RPMI8226 (cell line): ENCODE data around the gene NAA20.
A peak's percentile ranks its signal among the peaks of the same experiment; 100 is the strongest.
"Not testable (repeated sequence)": the region's sequence is repeated elsewhere in the genome, so short reads cannot be mapped to it uniquely, and the experiment has no call there.

Experiments
- DNase-seq: peaks from one replicate; pipeline ENCODE4 v3.0.0-alpha.2; 2015

The NAA20 gene

DNA sequence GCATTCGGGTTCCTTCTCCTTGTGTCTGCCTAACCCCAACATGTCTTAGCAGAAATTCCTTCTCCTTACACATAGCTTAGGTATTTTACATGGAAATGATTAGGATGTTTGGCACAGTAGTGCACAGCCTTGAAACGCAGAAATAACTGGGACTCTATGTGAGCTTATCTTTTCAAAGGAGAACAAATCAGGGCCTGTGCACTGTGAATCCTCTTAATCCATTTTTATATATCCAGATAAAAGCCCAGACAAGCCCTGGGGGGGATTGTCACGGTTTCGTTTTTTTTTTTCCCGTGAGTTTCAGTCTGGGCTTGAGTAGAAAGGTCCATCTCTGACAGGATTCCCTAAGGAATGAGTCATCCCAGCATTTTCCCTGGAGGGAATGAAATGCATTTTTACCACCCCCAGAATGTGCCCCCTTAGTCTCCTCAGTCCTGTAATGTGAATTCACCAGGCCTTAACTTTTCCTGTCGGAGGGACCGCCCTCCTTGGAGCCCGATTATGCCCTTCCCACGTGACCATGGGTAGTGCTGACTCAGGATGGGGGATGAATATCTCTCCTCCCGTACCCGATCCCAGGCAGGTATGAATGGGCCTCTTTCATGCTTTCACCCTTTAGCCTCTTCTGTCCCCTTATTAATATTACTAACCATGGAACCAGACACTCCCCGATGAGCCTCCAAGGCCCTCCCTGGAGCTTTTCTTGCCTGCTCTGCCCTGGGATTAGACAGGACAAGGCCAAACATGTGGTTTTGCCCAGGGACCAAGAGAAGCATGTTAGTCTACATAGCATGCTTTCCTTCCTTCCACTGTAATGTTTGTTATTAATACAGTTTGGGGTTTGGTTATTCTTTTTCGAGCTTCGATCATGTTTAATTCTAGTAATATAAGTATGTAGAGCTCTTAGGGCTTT, 23.9 kb upstream of the NAA20 start:
- no peak for DNase-seq

DNA sequence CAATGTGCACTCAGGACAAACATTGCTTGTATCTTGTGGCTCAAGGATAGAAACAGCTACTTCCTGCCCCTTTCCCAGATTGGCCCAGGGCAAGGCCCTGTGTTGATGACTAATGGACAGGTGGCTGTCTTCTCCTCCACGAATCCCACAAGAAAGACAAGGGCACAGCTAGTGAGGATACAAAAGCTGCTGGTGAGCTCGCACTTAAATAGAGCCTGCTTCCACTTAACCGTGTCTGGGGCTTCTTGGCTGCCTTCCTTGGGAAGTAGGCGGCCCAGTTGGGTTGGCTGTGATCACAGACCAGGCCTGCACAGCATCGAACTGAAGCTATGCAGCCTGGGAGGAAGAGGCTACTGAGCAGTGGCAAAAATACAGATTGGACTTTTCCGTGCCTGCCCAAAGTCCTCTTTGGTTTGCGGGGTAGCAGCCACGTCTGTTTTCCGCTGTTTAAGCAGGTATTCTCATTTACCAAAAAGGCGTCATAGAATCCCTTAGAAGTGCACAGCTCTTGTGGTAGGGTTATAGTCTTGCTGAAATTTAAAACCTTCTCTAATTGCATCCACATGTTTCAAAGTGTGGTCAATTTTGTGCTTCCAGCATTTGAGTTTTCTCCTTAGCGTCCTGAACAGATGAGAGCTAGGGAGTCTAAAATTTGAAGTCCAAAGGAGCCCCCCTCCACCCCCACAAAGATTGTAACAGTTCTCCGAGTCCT, 23.0 kb upstream of the NAA20 start:
- DNase-seq, result no peak

DNA sequence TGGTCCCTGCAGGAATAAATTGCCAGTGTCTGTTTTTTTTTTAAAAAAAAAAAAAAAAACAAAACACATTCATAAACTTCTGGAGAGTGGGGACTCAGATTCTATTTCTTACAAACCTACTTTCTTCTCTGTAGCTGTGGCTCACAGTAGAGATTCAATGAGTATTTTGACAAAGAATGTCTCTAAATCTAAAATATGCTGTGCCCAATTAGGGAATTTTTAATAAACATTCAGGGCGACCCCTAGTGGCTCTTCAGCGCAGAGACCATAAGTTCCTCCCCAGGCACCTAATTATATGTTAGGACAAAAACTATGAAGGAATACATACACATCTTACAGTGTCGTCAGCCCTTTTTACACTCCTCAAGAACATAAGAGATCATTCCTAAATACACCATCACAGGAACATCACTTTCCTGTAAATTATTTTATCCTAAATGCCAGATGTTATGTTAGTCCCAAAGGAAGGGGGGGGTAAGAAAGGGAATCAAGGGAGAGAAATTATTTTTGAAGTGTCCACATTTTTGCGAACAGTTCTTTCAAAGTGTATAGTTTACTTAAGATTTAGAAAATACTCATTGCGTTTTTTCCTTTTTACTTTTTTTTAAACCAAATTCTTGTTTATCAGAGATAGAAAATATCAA, 21.8 kb upstream of the NAA20 start:
- peak; percentile 58 for DNase-seq

DNA sequence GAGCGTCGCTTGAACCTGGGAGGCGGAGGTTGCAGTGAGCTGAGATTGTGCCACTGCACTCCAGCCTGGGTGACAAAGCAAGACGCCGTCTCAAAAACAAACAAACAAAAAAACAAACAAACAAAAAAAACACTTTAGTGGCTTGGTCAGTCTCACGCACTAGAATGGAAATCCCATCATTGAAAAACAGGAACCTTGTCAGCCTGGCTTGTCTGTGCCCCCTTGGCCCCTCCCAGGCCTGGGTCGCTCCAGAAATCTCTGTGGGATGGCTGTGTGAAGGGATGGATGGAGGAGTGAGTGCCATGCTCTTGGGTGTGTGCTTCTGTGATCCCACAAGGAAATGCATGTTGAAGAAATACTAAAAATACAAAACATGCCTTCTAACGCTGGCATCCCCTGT, 20.9 kb upstream of the NAA20 start:
- DNase-seq, result no peak

DNA sequence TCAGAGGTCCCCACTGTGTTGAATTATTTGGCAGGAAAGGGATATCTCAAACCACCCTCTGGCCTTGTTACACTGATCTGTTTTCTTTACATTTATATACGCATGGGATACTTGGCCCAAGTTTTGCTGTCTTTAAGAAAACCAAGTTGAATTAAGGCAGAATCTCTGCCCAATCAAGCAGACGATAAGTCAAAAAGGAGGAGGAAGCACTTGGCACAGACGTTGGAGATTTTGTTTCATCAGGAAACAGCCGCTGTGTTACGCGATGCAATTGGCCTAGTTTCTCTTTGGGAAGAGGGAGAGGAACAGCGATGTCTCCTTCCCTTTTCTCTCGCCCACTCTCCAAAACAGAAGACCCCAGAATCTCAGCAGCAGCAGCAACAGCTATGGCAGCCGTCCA, 20.2 kb upstream of the NAA20 start:
- DNase-seq, result no peak

DNA sequence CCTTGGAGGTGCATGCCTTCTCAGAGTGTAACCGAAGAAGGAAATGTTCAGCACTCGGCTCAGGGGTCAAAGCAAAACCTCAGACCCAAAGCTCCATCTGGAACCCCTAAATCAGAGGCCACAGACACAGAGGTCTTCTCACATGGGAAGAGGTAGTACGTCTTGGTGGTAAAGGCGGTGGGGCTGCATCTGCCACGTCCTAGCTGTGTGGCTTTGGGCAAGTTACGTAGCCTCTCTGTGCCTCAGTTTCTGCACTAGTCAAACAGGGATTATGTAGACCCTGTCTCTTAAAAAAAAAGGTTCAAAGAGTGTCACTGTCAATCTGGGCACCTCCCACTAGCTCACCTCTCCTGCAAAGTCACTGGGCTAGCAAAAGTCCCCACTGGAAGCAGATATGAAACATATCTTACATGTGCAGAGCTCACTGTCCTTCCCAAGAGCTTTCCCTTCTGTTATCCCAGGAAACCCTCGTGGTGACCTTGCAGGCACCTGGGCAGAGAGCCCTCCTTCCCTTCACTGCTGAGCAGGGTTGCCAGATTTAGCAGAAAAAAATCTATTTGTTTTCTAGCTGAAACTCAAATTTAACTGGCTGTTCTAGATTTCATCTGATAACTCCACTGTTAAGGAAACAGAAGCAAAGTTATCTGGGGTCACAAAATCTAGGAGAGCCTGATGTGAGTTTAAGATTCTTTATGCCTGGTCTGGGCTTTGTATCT, 18.0 kb upstream of the NAA20 start:
- DNase-seq, result no peak

DNA sequence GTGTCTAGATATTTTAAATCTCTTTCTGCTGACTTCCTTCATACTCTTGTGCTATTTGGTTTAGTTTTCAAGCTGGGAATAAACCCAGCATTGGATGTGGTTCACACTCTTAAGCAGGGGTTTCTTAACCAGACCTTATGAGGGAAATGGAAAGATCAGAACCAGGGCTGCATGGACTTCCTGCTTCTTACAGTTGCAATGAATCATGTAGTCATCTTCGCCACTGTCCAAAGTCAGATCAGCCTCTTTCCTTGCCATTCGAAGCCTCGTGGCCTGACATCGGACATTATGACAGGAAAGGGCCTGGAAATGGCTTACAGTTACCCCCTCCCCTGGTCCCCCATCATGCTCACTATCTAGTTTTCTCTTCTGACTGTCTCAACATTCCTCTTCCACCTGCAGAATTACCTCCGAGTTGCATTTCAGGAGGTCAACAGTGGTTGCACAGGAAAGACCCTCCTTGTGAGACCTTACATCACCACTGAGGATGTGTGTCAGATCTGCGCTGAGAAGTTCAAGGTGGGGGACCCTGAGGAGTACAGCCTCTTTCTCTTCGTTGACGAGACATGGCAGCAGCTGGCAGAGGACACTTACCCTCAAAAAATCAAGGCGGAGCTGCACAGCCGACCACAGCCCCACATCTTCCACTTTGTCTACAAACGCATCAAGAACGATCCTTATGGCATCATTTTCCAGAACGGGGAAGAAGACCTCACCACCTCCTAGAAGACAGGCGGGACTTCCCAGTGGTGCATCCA, 16.8 kb upstream of the NAA20 start:
- DNase-seq, result no peak

DNA sequence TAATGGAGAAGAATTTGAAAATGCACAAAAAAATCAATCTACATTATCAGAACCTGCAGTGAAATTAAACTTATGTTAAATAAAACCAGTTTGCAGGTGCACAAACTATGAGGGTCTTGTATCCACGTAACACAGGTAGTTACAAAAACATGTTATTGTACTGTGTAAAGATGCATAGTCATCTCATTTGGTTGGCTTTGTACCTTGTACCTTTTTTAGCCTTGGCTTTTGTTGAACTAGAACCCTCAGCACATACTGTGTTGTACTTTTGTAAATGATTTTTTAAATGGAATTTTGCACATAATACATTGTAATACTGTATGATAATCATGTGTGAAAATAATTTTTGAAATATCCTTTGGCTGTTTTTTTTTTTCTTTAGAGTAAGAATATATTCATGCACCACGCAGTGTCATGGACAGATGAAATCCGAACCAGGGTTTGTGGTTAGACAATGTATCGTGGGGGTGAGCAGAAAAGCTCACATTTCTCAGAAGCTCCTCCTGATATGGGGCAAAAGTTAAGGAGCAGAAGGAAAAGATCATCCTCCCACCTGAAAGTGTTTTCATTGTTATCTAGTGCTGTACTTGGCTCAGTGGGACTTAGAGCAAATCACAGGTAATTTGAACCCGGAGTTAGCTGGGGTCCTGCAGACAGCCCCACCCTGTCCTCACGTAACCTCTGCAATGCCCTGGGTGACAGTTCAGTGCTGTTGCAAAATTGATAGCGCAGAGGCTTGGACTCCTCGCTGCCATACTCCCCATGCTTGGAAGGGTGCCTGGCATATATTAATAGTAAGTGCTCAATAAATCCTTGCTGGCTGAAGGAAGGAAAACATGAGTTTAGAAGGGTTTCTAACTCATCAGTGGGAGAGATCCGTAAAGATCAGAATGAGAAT, 14.8 kb upstream of the NAA20 start:
- no peak for DNase-seq

DNA sequence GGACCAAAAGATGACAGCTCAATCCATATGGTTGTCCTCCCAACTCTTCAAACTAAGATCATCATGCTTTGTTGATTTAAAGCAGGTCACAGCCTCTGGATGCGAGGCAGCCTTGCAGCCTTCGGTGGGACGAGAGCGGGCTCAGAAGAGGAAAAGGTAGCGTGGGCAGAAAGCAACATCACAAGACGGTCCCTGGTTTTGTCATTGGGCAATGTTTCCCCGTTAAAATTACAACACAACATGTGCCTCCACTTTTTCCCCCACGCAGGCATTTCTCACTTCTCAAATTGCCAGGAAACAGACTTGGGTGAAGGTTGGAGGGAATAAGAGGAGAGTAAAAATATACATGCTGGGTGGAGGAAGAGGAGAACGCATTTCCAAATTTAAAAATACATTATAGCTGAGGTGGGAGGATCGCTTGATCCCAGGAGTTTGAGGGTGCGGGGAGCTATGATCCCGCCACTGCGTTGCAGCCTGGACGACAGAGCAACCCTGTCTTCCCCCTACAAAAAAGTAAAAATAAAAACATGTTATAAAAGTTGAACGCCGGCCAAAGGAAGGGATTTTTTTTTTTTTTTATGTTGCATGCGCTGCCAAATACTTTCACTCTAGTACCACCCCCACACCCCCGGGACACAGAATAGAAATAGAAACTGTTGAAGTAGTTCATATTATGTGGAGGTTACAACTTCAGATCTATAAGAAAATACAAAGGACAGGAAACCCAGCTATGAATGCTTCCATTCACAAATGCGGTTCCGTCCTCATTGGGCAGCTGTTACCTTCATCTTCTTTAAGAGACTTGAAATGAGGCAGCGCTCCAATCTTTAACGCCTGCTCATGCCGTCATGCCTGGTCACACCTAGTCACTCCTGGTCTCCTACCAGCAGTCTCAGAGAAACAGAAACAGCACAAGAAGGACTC, 13.9 kb upstream of the NAA20 start:
- peak; percentile 73 for DNase-seq

DNA sequence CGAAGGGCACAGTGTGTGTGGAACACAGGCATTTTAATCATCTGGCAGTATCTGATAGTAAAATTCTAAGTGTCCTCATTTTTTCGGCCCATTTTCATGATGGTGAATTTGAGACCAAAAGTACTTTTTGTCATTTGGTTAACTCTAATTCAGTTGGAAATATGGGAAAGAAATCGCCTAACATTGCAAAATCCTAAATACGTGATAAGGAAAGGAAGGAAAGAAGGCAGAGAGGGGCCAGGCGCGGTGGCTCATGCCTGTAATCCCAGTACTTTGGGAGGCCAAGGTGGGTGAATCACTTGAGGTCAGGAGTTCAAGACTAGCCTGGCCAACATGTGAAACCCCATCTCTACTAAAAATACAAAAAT, 13.2 kb upstream of the NAA20 start:
- DNase-seq, result not testable (repeated sequence)

DNA sequence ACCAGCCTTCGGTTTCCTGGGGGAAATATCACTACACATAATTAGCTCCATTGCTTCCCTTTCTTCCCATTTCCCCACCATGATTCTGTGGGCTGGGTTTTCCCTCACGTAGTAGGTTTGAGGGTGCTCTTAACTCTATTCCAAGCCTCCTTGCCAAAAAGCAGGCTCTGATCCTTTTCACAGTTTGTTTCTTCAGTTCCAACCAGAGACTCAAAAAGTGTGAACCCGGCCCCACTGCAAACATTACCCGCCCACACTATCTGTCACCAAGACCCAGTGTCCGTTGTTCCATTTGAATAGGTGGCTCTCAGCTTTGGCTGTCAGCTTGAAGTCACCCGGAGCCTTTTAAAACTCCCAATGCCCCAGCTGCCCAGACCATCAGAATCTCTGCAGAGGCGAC, 11.8 kb upstream of the NAA20 start:
- no peak for DNase-seq

DNA sequence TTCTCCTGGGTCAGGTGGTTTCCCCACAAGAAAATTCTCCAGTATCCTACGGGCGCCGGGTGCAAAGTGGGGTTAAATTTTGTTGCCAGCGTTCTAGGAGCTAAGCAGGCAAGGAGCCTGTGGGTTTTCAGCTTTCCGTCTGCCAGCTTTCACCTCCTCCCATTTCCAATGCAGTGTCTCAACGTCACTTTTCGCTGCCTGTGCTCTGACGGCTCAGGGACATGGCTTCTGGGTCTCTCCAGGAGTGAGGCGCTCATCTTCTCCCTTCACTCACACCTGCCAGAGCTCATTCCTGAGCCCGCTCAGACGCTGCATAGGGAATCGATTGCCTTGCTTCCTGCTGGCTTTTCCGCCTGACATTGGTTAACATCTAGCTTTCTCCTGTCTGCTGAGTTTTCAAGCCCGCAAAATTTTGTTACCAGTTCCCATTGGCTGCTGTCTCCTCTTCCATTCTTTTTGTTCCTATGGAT, 7.3 kb upstream of the NAA20 start:
- DNase-seq, result no peak

DNA sequence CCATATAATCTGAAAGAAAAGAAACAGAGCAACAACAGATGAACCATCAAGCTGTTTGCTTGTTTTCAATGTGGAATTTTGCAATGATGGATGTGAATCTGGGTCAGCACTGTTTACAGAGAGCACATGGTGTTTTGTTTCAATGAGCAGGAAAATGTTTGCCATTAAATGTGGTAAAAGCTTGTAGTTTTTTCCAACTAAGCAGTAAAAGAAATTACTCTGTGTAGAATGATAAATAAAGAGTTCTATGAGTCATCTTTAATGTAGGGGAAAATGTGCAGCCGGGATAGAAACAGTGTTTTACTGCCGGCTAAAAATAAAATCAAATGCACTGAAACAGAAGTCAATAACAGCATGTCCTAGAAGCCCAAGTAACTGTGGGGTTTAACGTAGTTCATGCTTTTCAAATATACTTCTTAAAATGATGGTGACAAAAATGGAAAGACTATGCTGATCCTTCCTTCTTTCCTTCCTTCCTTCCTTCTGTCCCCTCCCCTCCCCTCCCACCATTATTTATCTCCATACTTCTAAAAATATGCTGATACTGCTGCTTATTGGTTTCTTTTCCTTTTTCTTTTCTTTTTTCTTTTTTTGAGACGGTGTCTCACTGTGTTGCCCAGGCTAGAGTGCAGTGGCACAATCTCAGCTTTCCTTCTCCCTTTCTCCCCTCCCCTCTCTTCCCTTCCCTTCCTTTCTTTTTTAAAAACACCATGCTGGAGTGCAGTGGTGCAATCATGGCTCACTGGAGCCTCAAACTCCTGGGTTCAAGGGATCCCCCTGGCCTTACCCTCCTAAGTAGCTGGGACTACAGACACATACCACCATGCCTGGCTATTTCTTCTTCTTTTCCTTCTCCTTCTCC, 6.3 kb upstream of the NAA20 start:
- no peak for DNase-seq

DNA sequence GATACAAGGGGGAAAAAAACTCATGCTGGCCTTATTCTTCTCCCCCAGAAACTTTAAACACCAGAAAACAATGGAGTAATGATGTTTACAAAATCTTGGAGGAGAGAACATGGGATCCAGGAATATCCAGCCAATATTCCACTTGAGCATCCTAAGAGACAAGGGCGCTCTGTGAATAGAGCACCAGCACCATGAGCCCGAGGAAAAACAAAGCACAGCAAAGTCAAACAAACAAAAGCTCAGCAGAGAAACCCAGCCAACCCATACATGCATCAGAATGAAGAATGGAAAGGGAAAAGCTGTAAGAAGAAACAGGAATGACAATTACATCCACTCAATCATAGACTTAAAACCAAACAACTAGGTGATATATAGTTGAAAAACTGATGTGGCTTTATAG, 4.6 kb upstream of the NAA20 start:
- DNase-seq, result no peak

DNA sequence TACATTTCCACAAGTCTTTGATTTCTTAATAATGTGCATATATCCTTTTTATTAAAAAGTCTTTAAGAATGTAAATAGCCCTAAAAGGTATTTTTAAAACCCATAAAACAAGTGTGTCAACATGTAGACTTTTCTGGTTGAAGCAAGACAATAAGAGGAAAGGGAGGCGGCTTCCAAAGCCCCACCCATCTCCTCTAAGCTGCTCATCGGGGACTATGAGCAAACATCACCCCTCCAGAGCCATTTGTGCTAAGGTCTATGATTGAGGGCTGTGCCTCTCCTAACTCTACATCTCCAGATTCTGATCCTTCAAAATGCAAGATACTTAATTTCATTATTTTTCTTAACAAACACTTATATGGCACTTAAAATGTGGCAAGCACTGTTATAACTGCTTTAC, 2.5 kb upstream of the NAA20 start:
- no peak for DNase-seq

DNA sequence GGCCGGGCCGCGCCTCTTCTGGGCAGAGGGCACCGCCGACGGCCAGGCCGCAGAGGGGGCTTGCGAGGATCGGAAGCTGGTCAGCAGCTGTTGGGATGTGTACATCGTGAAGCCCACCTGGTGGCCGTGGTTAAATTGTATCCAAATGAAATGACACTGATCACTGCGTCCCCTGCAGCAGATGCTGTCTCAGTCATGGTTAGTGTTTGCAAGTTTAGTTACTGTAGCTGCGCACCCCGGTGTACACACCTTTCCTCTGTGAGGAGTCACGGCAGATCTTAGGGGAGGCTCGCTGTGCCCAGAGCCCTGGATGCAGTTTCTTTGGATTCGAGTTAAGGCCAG, 653 bp downstream of the NAA20 start:
- DNase-seq, result peak; percentile 42

DNA sequence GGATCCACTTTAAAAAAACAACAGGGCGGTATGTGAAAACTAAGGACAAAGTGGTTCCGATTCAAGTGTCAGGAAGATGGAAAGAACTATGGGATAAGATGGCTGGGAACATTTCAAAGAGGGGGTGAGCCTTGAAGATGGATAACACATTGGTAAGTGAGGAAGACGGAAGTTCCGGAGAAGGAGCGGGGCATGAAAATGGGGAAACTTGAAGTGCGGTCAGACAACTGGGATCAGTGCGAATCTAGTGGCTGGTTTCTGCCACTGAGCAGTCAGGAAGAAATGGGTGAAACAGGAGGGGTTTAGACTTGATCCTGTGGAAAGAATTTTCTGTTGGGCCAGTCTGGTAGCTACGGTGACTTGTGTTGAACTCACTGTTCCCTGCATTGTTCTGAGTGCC, 1.2 kb downstream of the NAA20 start:
- no peak for DNase-seq

DNA sequence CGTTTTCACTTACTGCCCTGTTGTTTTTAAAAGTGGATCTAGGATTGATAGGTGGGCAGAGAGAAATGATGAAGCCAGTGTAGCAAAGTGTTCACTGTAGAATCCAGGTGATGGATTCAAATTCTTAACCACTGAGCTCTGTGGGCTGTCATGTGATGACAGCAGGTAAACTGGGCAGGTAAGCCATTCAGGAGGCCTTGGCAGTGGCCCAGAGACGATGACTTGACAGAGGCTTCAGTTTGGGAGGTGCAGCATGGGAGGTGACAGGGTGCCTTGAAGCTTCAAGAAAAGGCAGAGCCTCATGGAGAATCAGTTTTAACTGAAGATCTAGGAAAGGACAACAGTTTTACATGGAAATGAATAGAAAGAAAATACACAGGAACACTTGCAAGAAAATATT, 2.0 kb downstream of the NAA20 start:
- peak; percentile 71 for DNase-seq

DNA sequence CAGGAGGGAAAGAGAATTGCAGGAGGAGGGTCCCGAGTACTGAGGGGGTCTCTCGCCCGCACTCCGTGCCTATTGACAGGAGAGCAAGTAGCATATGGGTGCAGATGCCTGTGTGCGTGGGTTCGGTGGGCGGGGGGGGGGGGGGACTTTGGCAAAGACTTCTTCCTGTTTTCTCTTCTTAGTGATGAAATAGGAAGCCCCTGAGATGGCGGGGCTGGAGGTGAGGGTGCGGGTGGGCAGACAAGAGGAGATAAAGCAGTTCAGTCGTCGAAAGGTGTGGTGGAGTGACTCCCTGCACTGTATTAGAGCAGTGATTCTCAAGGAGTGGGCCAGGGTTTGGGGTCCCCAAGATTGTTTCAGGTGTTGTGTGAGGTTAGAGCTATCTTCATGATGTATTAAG, 3.7 kb downstream of the NAA20 start:
- DNase-seq, result no peak
